GM19035 (cell line): ENCODE results near the gene ME2.
A peak's percentile ranks its signal among the peaks of the same experiment; 100 is the strongest.
"Not testable (repeated sequence)": the region's sequence is repeated elsewhere in the genome, so short reads cannot be mapped to it uniquely, and the experiment has no call there.

Source experiments
- ATAC-seq: cut with Tn5 transposase; IDR thresholded peaks from one replicate; pipeline ENCODE4 v1.9.1; 2021; ENCODE audit not compliant: unreplicated experiment

ME2 gene

GRCh38 chr18:50859793-50860555 lies 18.9 kb upstream of the ME2 start:
- ATAC-seq, result no peak

- ATAC-seq, result no peak
Observed at GRCh38 chr18:50861617-50862016, 17.3 kb upstream of the ME2 start.

GRCh38 chr18:50862401-50862800 lies 16.5 kb upstream of the ME2 start:
- ATAC-seq, result no peak

GRCh38 chr18:50863840-50864375 lies 15.0 kb upstream of the ME2 start:
- no peak for ATAC-seq

- ATAC-seq, result no peak
Observed at GRCh38 chr18:50866765-50867164, 12.2 kb upstream of the ME2 start.

- no peak for ATAC-seq
Observed at GRCh38 chr18:50869150-50869549, 9.8 kb upstream of the ME2 start.

- ATAC-seq, result no peak
Observed at GRCh38 chr18:50870138-50870845, 8.6 kb upstream of the ME2 start.

- no peak for ATAC-seq
Observed at GRCh38 chr18:50871846-50872245, 7.1 kb upstream of the ME2 start.

GRCh38 chr18:50875966-50876536 lies 2.9 kb upstream of the ME2 start:
- no peak for ATAC-seq

- no peak for ATAC-seq
Observed at GRCh38 chr18:50877545-50878265, 1.2 kb upstream of the ME2 start.

GRCh38 chr18:50879302-50880118 lies 592 bp downstream of the ME2 start:
- ATAC-seq, result peak; percentile 32

GRCh38 chr18:50880119-50880465 lies 1.2 kb downstream of the ME2 start:
- peak; percentile 1 for ATAC-seq

GRCh38 chr18:50880944-50881343 lies 2.0 kb downstream of the ME2 start:
- ATAC-seq, result not testable (repeated sequence)

GRCh38 chr18:50886929-50887328 lies 8.0 kb downstream of the ME2 start:
- ATAC-seq, result no peak

- ATAC-seq, result no peak
Observed at GRCh38 chr18:50895350-50896045, 16.6 kb downstream of the ME2 start.

GRCh38 chr18:50896093-50896492 lies 17.2 kb downstream of the ME2 start:
- ATAC-seq, result no peak

- no peak for ATAC-seq
Observed at GRCh38 chr18:50898919-50899318, 20.0 kb downstream of the ME2 start.

- no peak for ATAC-seq
Observed at GRCh38 chr18:50902797-50903196, 23.9 kb downstream of the ME2 start.

- ATAC-seq, result no peak
Observed at GRCh38 chr18:50906843-50907242, 27.9 kb downstream of the ME2 start.

- no peak for ATAC-seq
Observed at GRCh38 chr18:50909261-50909660, 30.3 kb downstream of the ME2 start.
